ENCODE data around the gene MFSD11. TPM values are rescaled to one million over a fixed set of nuclear protein-coding genes. Genes with fewer than 3 reads are reported as not detected.

The MFSD11 gene
- polyA plus RNA-seq, 4 donors = 26.8 to 34.4 (median 28.4) TPM

DNA sequence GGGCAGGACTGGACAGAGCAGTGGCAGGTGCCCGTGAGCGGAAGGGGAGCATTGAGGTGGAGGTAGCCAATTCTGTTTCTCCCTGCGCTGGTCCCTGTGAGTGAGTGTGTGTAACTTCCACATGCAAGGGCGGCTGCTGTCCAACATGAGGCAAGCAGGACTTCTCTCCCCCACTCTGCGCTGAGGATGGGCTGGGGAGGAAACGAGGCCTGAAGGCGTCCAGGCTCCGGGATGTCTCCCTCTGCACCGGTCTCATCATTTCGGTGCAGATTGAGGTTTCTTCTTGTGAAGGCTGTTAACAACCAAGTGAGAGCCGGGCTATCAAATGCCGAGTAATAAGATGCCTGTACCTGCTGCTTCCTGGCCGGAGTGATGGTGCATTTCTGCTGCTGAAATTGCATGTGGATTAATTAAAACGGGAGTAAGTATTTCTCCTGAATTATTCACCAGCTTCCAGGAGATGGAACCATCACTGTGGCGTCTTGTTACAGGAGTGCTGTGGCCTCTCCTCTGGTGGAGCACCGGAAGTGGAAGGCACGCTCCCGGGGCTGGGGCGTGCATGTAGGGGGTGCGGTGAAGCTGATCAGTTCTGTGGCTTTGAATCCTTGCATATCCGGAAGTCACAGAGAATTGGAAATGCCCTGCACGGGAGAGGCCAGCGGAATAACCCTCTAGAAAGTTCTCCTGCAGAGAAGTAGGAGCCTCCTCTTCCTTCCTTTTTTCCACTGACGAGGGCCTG, 88.6 kb downstream of the MFSD11 start:
- DNase-seq (ENCODE audit: low read depth in 4 of 4, low spot score in 3 of 4) = no peak

DNA sequence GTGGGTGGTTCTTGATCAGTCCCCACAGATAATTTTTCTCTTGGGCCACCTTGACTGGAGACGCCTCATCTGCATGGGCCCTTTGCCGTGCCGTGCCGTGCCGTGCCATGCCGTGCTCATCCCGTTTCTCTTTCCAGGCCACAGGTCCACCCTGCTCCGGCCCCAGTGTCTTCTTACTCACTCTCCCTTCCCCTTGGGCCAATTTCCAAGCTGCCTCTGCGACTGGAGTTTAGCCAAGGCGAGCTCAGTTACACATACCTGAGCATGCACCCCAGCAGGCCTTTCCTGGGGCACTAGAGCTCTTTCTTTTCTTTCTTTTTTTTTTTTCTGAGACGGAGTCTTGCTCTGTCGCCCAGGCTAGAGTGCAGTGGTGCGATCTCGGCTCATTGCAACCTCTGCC, 89.8 kb downstream of the MFSD11 start:
- DNase-seq (ENCODE audit: low read depth in 4 of 4, low spot score in 3 of 4) = no peak

Other genes starting within 250 kb of the MFSD11 start
- gene RHBDF2, start 236.7 kb upstream of the MFSD11 start, polyA plus RNA-seq (ENCODE audit: insufficient read length in 4 of 4) = 1 to 10 TPM; 4.6 to 8.9 (median 6.2) TPM
- gene CYGB, start 200.4 kb upstream of the MFSD11 start, polyA plus RNA-seq (ENCODE audit: insufficient read length in 4 of 4) = 10 to 100 TPM; 11.0 to 19.0 (median 15.6) TPM
- 1 to 10 TPM; 3.0 to 4.5 (median 3.3) TPM for gene PRCD, start 198.1 kb upstream of the MFSD11 start, polyA plus RNA-seq (ENCODE audit: insufficient read length in 4 of 4)
- 10 to 100 TPM in 3 of 4 donors, under 1 TPM in 1; 0.55 to 12.3 (median 11.3) TPM for gene ST6GALNAC2, start 152.3 kb upstream of the MFSD11 start, polyA plus RNA-seq (ENCODE audit: insufficient read length in 4 of 4)
- under 1 TPM; 0.17 to 0.61 (median 0.40) TPM for gene ST6GALNAC1, start 94.4 kb upstream of the MFSD11 start, polyA plus RNA-seq (ENCODE audit: insufficient read length in 4 of 4)
- gene MXRA7, start 27.2 kb upstream of the MFSD11 start, polyA plus RNA-seq (ENCODE audit: insufficient read length in 4 of 4) = 100 to 1,000 TPM in 3 of 4 donors, 10 to 100 TPM in 1; 93.8 to 121 (median 112) TPM
- 10 to 100 TPM; 18.7 to 29.1 (median 21.8) TPM for gene JMJD6, start 11.5 kb upstream of the MFSD11 start, polyA plus RNA-seq (ENCODE audit: insufficient read length in 4 of 4)
- 10 to 100 TPM; 30.1 to 45.8 (median 40.4) TPM for gene METTL23, start 11.3 kb upstream of the MFSD11 start, polyA plus RNA-seq (ENCODE audit: insufficient read length in 4 of 4)
- gene SRSF2, start 788 bp upstream of the MFSD11 start, polyA plus RNA-seq (ENCODE audit: insufficient read length in 4 of 4) = 100 to 1,000 TPM; 324 to 465 (median 393) TPM
- 1 to 10 TPM; 1.2 to 2.2 (median 1.3) TPM for gene MGAT5B, start 130.3 kb downstream of the MFSD11 start, polyA plus RNA-seq (ENCODE audit: insufficient read length in 4 of 4)